Erythroblast (primary cell): ENCODE measurements around the gene KRT83.

Source experiments
- DNase-seq, 2 experiments: peaks; one replicate each; lab custom pipeline; 2025; lab: John Stamatoyannopoulos, UW
- GATA1 ChIP-seq: IDR thresholded peaks from 2 replicates; pipeline ENCODE4 v1.6.1; 2011; ENCODE audit warnings: low read depth, mild to moderate bottlenecking, control low read depth, low read length, moderate library complexity
- POLR2A ChIP-seq: IDR thresholded peaks from 2 replicates; pipeline ENCODE4 v1.6.1; 2011; ENCODE audit warnings: mild to moderate bottlenecking, low read length

Gene KRT83

GRCh38 chr12:52285851-52286530 lies 35.2 kb downstream of the KRT83 start:
- DNase-seq: no peak
- TF ChIP-seq GATA1: no peak
- TF ChIP-seq POLR2A: no peak

GRCh38 chr12:52285172-52285745 lies 35.9 kb downstream of the KRT83 start:
- DNase-seq: no peak
- TF ChIP-seq POLR2A (no peak), GATA1 (no peak)

- TF ChIP-seq GATA1: no peak
- TF ChIP-seq POLR2A: no peak
- DNase-seq: no peak
These were observed 36.5 kb downstream of the KRT83 start for GRCh38 chr12:52284562-52285171.

GRCh38 chr12:52280796-52281560 lies 40.2 kb downstream of the KRT83 start:
- TF ChIP-seq POLR2A (no peak), GATA1 (no peak)
- no peak for DNase-seq

GRCh38 chr12:52280319-52280795 lies 40.8 kb downstream of the KRT83 start:
- TF ChIP-seq GATA1 (no peak), POLR2A (no peak)
- DNase-seq: peak; percentile 17 to 60

- DNase-seq: no peak
- TF ChIP-seq POLR2A (no peak), GATA1 (no peak)
These were observed 41.5 kb downstream of the KRT83 start for GRCh38 chr12:52279422-52280318.

GRCh38 chr12:52278575-52279421 lies 42.4 kb downstream of the KRT83 start:
- peak; percentile 53 to 80 for DNase-seq
- TF ChIP-seq POLR2A (no peak), GATA1 (no peak)

GRCh38 chr12:52277486-52278245 lies 43.5 kb downstream of the KRT83 start:
- no peak for DNase-seq
- no peak for TF ChIP-seq GATA1
- no peak for TF ChIP-seq POLR2A

GRCh38 chr12:52275686-52276085 lies 45.5 kb downstream of the KRT83 start:
- no peak for DNase-seq
- TF ChIP-seq POLR2A (no peak), GATA1 (no peak)

GRCh38 chr12:52274521-52275120 lies 46.6 kb downstream of the KRT83 start, which contains the start of gene KRT86:
KRT86 (plus strand) TSS chr12:52274645; CDS start chr12:52301917, 27,272 bp downstream.
- TF ChIP-seq POLR2A (no peak), GATA1 (no peak)
- no peak for DNase-seq

GRCh38 chr12:52271158-52271557 lies 50.0 kb downstream of the KRT83 start:
- TF ChIP-seq GATA1 (no peak), POLR2A (no peak)

More at GRCh38 chr12:52271158-52271557, 50.0 kb downstream of the KRT83 start:
- DNase-seq: no peak
